IMR-90 (cell line): Measurements from ENCODE around the gene STEAP4. TPM values are rescaled to one million over a fixed set of nuclear protein-coding genes. Genes with fewer than 3 reads are reported as not detected.
A peak's percentile ranks its signal among the peaks of the same experiment; 100 is the strongest.

Experiments
- ATAC-seq: fragments of 200-7000 bp; cut with Tn5 transposase; 2 replicates; pipeline ENCODE4 v1.9.1; 2020; ENCODE audit warnings: low read depth, mild to moderate bottlenecking, moderate library complexity
- BruUV-seq: library from RNA; stranded (reverse); fragments of 400-500 nt; replicated peaks from 2 replicates; lab custom pipeline; 2021; lab: Mats Ljungman, UMichigan
- CTCF ChIA-PET: fragments of 300-600 bp; formaldehyde crosslinking; extraction: SDS; loops from one replicate; lab custom pipeline; 2021; ENCODE audit warnings: antibody characterized with exemption; lab: Yijun Ruan, JAX
- POLR2A ChIA-PET: fragments of 300-600 bp; sonication (Branson Sonifier 250); formaldehyde crosslinking; loops from one replicate; lab custom pipeline; 2022; ENCODE audit warnings: antibody characterized with exemption; ENCODE audit not compliant: unreplicated experiment; lab: Charles Lee
- DNase-seq: peaks from one replicate; pipeline ENCODE4 v3.0.0; 2013
- H2AFZ ChIP-seq: replicated peaks from 2 replicates; pipeline ENCODE3; 2013; ENCODE audit warnings: low read length, mild to moderate bottlenecking; ENCODE audit not compliant: poor library complexity
- H2AK5ac ChIP-seq: 2 replicates; pipeline ENCODE4 v1.6.1; 2013; ENCODE audit warnings: low read depth, low read length, inconsistent platforms
- H2AK9ac ChIP-seq: replicated peaks from 2 replicates; pipeline ENCODE3; 2013; ENCODE audit warnings: mild to moderate bottlenecking, low read depth, low read length, moderate library complexity; ENCODE audit not compliant: poor library complexity
- H2BK120ac ChIP-seq: 2 replicates; pipeline ENCODE4 v1.6.1; 2013; ENCODE audit warnings: low read depth, low read length, inconsistent platforms
- H2BK15ac ChIP-seq: 3 replicates; pipeline ENCODE4 v1.6.1; 2013; ENCODE audit warnings: low read depth, low read length, inconsistent platforms
- H2BK20ac ChIP-seq: 2 replicates; pipeline ENCODE4 v1.6.1; 2013; ENCODE audit warnings: low read depth, mild to moderate bottlenecking, inconsistent platforms, low read length, moderate library complexity
- H2BK5ac ChIP-seq: 2 replicates; pipeline ENCODE4 v1.6.1; 2013; ENCODE audit warnings: mild to moderate bottlenecking, low read depth, low read length, inconsistent platforms; ENCODE audit not compliant: poor library complexity, severe bottlenecking
- H3K14ac ChIP-seq: replicated peaks from 2 replicates; pipeline ENCODE4 v1.6.1; 2013; ENCODE audit warnings: low read depth, low read length, inconsistent platforms
- H3K18ac ChIP-seq: 2 replicates; pipeline ENCODE4 v1.6.1; 2013; ENCODE audit warnings: low read depth, low read length, control low read depth
- H3K23ac ChIP-seq: 2 replicates; pipeline ENCODE4 v1.6.1; 2013; ENCODE audit warnings: low read depth, low read length, inconsistent platforms
- H3K27ac ChIP-seq: 2 replicates; pipeline ENCODE4 v1.5.1; 2013; ENCODE audit warnings: mild to moderate bottlenecking, control low read depth, low read length; ENCODE audit not compliant: insufficient read depth
- H3K27me3 ChIP-seq: 2 replicates; pipeline ENCODE4 v1.6.1; 2013; ENCODE audit warnings: low read length; ENCODE audit not compliant: control insufficient read depth, insufficient read depth
- H3K36me3 ChIP-seq: 2 replicates; pipeline ENCODE4 v1.6.1; 2013; ENCODE audit warnings: low read length, mixed read lengths; ENCODE audit not compliant: control insufficient read depth, insufficient read depth
- H3K4ac ChIP-seq: 2 replicates; pipeline ENCODE4 v1.6.1; 2013; ENCODE audit warnings: low read depth, low read length, inconsistent platforms
- H3K4me1 ChIP-seq: 2 replicates; pipeline ENCODE4 v1.6.1; 2013; ENCODE audit warnings: low read length, mixed read lengths; ENCODE audit not compliant: control insufficient read depth, insufficient read depth
- H3K4me2 ChIP-seq: 2 replicates; pipeline ENCODE4 v1.6.1; 2013; ENCODE audit warnings: low read depth, mild to moderate bottlenecking, control low read depth, low read length, moderate library complexity
- H3K4me3 ChIP-seq: 2 replicates; pipeline ENCODE4 v1.5.1; 2013; ENCODE audit warnings: low read depth, mild to moderate bottlenecking, control low read depth, low read length, moderate library complexity; ENCODE audit not compliant: insufficient read depth
- H3K56ac ChIP-seq: 2 replicates; pipeline ENCODE4 v1.6.1; 2013; ENCODE audit warnings: low read length, inconsistent platforms; ENCODE audit not compliant: insufficient read depth; ENCODE audit errors: extremely low read depth
- H3K79me1 ChIP-seq, 2 experiments: 2 replicates each; pipeline ENCODE4 v1.6.1; 2013; ENCODE audit warnings: low read length in 2 of 2, inconsistent platforms in 1 of 2, low read depth in 1 of 2
- H3K9ac ChIP-seq: 2 replicates; pipeline ENCODE4 v1.6.1; 2013; ENCODE audit warnings: low read depth, low read length, control low read depth
- H3K9me1 ChIP-seq: 2 replicates; pipeline ENCODE4 v1.6.1; 2013; ENCODE audit warnings: low read length, inconsistent platforms; ENCODE audit not compliant: insufficient read depth
- H3K9me3 ChIP-seq: 2 replicates; pipeline ENCODE4 v1.6.1; 2013; ENCODE audit warnings: low read length; ENCODE audit not compliant: control insufficient read depth, insufficient read depth
- H4K20me1 ChIP-seq: 2 replicates; pipeline ENCODE4 v1.6.1; 2013; ENCODE audit warnings: low read length, inconsistent platforms; ENCODE audit not compliant: insufficient read depth
- H4K5ac ChIP-seq: 2 replicates; pipeline ENCODE4 v1.6.1; 2013; ENCODE audit warnings: mild to moderate bottlenecking, low read depth, low read length, control low read depth
- H4K8ac ChIP-seq, 2 experiments: 2 replicates each; pipeline ENCODE4 v1.6.1; 2013; ENCODE audit warnings: low read depth in 2 of 2, low read length in 2 of 2, control low read depth in 1 of 2, inconsistent platforms in 1 of 2
- H4K91ac ChIP-seq: 2 replicates; pipeline ENCODE4 v1.6.1; 2013; ENCODE audit warnings: low read depth, low read length, inconsistent platforms; ENCODE audit not compliant: insufficient read depth
- BHLHE40 ChIP-seq: fragments of 150-350 bp; IDR thresholded peaks from 2 replicates; pipeline ENCODE4 v1.6.1; 2016; ENCODE audit warnings: mild to moderate bottlenecking, low read depth, low read length
- CEBPB ChIP-seq: IDR thresholded peaks from 2 replicates; pipeline ENCODE4 v1.6.1; 2012; ENCODE audit warnings: low read depth, low read length, improper control_type of control experiment
- MAFK ChIP-seq: IDR thresholded peaks from 2 replicates; pipeline ENCODE4 v1.6.1; 2012; ENCODE audit warnings: low read depth, low read length, improper control_type of control experiment
- MXI1 ChIP-seq: IDR thresholded peaks from 2 replicates; pipeline ENCODE4 v1.6.1; 2012; ENCODE audit warnings: low read depth, mild to moderate bottlenecking, low read length, moderate library complexity, borderline replicate concordance
- NFE2L2 ChIP-seq: fragments of 150-350 bp; IDR thresholded peaks from 2 replicates; pipeline ENCODE4 v1.6.1; 2016; ENCODE audit warnings: low read depth, mild to moderate bottlenecking, low read length
- RAD21 ChIP-seq: IDR thresholded peaks from 2 replicates; pipeline ENCODE4 v1.6.1; 2012; ENCODE audit warnings: low read length, improper control_type of control experiment
- WGBS, 2 experiments: methylation state at CpG; one replicate each; pipeline versions ENCODE4 v1.1.5 to v1.1.7; 2013; ENCODE audit warnings: missing lambda C conversion rate in 2 of 2; ENCODE audit not compliant: insufficient read length in 1 of 2; ENCODE audit errors: extremely low coverage in 2 of 2; 5-methylcytosine and 5-hydroxymethylcytosine counted together
- dilution Hi-C: fragments of 300-500 bp; cut with HindIII; formaldehyde crosslinking; loops from one replicate; pipeline ENCODE4 v1.14.3; 2018; ENCODE audit warnings: low sequenced_read_pairs; ENCODE audit not compliant: unreplicated experiment
- in situ Hi-C: fragments of 300-500 bp; cut with MboI; formaldehyde crosslinking; loops from 3 replicates; pipeline ENCODE4 v1.14.3; 2019; ENCODE audit warnings: low sequenced_read_pairs, inconsistent platforms, mixed read lengths
- intact Hi-C: fragments of 100-400 bp; cut with micrococcal nuclease; formaldehyde crosslinking; loops from 2 replicates; pipeline ENCODE4 v1.10.0; 2022
- polyA plus RNA-seq, 3 experiments: library from polyadenylated mRNA; depleted of rRNA; stranded (reverse); fragments of >200 nt; gene quantifications; 2 replicates each; pipeline ENCODE4 v1.2.3, GENCODE V29; 2012; ENCODE audit warnings: low replicate concordance in 1 of 3
- total RNA-seq: library from RNA; depleted of rRNA; stranded (reverse); fragments of >200 nt; gene quantifications from 2 replicates; pipeline ENCODE4 v1.2.3, GENCODE V29; 2012
- TF ChIP-seq, protein P1 (sequence below): conservative IDR thresholded peaks from 2 replicates; pipeline ENCODE4 v1.5.1; 2012; ENCODE audit warnings: mild to moderate bottlenecking, low read depth, low read length, improper control_type of control experiment
- TF ChIP-seq, protein P2 (sequence below): fragments of 150-350 bp; IDR thresholded peaks from 2 replicates; pipeline ENCODE4 v1.6.1; 2017; ENCODE audit warnings: mild to moderate bottlenecking, antibody characterized with exemption, low read length, low read depth

The STEAP4 gene
- total and polyA plus RNA-seq, 2 of the 4 experiments (the other 2 are of a cell fraction): not detected

- H3K9me3 ChIP-seq: no peaks in the 10 kb centered on the region
- dilution Hi-C loops: no loop called here
- WGBS, 2 experiments: 44 to 100% methylated on average over 1 to 3 of the region's 5 CpGs
Observed at GRCh38 chr7:88230646-88231045, 76.0 kb downstream of the STEAP4 start.

More at GRCh38 chr7:88230646-88231045, 76.0 kb downstream of the STEAP4 start:
- in situ Hi-C loops (no loop called here), intact Hi-C loops (no loop called here)
- H3K18ac ChIP-seq: no peak overlapping the region
- no peak overlapping the region for H3K4ac ChIP-seq
- H3K79me1 ChIP-seq: no peaks in the 10 kb centered on the region
- TF ChIP-seq RAD21 (no peak), NFE2L2 (no peak), MXI1 (no peak), CEBPB (no peak), BHLHE40 (no peak), MAFK (no peak)
- TF ChIP-seq, protein P1, sequence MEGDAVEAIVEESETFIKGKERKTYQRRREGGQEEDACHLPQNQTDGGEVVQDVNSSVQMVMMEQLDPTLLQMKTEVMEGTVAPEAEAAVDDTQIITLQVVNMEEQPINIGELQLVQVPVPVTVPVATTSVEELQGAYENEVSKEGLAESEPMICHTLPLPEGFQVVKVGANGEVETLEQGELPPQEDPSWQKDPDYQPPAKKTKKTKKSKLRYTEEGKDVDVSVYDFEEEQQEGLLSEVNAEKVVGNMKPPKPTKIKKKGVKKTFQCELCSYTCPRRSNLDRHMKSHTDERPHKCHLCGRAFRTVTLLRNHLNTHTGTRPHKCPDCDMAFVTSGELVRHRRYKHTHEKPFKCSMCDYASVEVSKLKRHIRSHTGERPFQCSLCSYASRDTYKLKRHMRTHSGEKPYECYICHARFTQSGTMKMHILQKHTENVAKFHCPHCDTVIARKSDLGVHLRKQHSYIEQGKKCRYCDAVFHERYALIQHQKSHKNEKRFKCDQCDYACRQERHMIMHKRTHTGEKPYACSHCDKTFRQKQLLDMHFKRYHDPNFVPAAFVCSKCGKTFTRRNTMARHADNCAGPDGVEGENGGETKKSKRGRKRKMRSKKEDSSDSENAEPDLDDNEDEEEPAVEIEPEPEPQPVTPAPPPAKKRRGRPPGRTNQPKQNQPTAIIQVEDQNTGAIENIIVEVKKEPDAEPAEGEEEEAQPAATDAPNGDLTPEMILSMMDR: no peak
- TF ChIP-seq, protein P2, sequence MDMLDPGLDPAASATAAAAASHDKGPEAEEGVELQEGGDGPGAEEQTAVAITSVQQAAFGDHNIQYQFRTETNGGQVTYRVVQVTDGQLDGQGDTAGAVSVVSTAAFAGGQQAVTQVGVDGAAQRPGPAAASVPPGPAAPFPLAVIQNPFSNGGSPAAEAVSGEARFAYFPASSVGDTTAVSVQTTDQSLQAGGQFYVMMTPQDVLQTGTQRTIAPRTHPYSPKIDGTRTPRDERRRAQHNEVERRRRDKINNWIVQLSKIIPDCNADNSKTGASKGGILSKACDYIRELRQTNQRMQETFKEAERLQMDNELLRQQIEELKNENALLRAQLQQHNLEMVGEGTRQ: no peak
- CTCF ChIA-PET: no interaction called here
- H3K4me2 ChIP-seq: no peak overlapping the region
- H3K9ac ChIP-seq: no peak overlapping the region
- peak overlapping the region; percentile 24 for H2BK5ac ChIP-seq
- no peak overlapping the region for H3K56ac ChIP-seq
- H3K23ac ChIP-seq: no peak overlapping the region
- H3K27ac ChIP-seq: no peak overlapping the region
- no peak overlapping the region for H2AK5ac ChIP-seq
- H4K8ac ChIP-seq: no peak overlapping the region
- no TSS peak for BruUV-seq
- no peak overlapping the region for H2BK15ac ChIP-seq
- no peak overlapping the region for H2AK9ac ChIP-seq
- no peaks in the 10 kb centered on the region for H3K36me3 ChIP-seq
- no peak overlapping the region for H2BK20ac ChIP-seq
- H3K4me1 ChIP-seq: no peaks in the 10 kb centered on the region
- no peaks in the 10 kb centered on the region for H4K20me1 ChIP-seq
- POLR2A ChIA-PET: no interaction called here
- H3K9me1 ChIP-seq: no peaks in the 10 kb centered on the region
- no peak overlapping the region for H3K14ac ChIP-seq
- no peak overlapping the region for H3K4me3 ChIP-seq
- H2AFZ ChIP-seq: peak overlapping the region; percentile 7
- DNase-seq (no peak), ATAC-seq (no peak)
- H3K27me3 ChIP-seq: no peaks in the 10 kb centered on the region
- no peak overlapping the region for H4K91ac ChIP-seq
- H2BK120ac ChIP-seq: no peak overlapping the region
- no peak overlapping the region for H4K5ac ChIP-seq
